ENCODE measurements around the gene HSD3B7.
"Not testable (repeated sequence)": the region's sequence is repeated elsewhere in the genome, so short reads cannot be mapped to it uniquely, and the experiment has no call there.

The HSD3B7 gene

GRCh38 chr16:30984669-30985400, at the start of gene HSD3B7:
HSD3B7 (plus strand) TSS chr16:30985207; CDS start chr16:30985659, 452 bp downstream.
- DNase-seq: peak; percentile 73

GRCh38 chr16:30937692-30938091, 47.3 kb upstream of the HSD3B7 start:
- DNase-seq: no peak

DNA sequence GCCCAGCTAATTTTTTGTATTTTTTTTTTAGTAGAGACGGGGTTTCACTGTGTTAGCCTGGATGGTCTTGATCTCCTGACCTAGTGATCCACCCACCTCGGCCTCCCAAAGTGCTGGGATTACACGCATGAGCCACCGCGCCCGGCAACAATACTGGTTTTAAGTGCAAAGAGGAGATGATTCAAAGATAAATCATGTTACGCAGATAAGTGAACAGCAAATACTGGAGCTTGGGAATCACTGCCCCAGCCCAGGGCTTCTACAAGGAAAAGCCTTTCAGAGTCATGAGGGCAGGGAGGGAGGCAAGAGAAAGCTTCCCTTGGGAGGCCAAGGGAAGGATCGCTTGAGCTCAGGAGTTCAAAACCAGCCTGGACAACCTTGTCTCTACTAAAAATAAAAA, 45.4 kb upstream of the HSD3B7 start:
- DNase-seq: not testable (repeated sequence)

DNA sequence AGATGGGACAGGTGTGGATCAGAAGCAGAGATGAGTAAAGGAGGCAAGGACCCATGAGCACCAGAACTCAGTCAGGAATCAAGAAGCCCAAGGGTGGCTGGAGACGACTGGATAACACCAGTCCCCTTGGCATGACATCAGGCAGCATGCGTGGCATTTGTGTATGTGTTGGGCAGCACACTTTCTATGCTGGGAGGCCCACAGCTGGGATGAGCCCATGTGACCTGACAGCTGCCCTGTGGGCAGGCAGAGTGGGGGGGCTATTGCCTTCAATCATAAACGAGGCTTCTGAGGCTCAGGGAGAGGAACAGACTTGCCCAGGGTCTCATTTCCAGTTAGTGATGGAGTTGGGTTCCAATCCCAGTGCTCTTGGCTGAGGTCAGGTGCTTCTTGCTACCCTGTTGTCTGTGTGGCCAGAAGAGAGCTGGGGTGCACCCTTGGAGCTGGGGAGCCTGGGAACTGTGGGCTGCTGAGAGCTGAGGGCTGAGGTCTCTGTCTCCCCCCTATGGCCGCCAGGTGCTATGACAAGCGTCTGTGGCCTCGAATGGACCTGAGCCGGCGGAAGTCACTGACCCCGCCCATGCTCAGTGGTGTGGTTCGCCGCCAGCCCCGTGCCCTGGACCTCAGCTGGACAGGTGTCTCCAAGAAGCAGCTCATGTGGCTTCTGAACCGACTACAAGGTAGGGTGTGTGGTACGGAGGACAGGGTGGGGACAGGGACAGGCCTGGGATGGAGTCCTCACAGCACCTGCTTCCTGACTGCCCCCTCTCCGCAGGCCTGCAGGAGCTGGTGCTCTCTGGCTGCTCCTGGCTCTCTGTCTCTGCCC, 43.2 kb upstream of the HSD3B7 start:
- peak; percentile 40 for DNase-seq

DNA sequence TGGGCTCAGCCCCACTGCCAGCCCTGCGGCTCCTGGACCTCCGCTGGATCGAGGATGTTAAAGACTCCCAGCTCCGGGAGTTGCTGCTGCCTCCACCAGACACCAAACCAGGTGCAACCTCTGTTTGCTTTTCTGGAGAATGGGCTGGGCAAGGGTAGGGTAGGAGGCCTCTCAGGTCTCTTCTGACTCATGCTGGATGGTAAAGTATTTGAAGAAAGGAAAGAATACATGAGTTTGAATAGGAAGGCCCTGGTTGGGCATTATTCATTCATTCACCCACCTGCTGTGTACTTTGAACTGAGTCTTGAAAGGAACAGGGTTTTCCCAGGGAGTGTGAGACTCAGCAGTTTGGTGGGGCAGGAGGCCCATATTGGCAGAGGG, 42.6 kb upstream of the HSD3B7 start:
- DNase-seq: no peak

DNA sequence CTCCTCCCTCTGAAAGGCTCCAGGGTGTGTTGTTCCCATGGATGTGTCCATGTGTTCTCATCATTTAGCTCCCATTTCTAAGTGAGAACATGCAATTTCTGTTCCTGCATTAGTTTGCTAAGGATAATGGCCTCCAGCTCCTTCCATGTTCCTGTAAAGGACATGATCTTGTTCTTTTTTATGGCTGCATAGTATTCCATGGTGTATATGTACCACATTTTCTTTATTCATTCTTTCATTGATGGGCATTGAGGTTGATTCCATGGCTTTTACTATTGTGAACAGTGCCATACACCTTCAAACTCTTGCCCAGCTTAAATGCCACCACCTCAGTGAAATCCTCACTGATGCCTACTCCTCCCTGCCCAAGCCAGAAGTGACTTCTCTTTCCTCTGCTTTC, 40.7 kb upstream of the HSD3B7 start:
- no peak for DNase-seq

GRCh38 chr16:30946671-30947540, 38.1 kb upstream of the HSD3B7 start:
- DNase-seq: no peak

- DNase-seq: no peak
These were observed 37.5 kb upstream of the HSD3B7 start for GRCh38 chr16:30947541-30947858.

GRCh38 chr16:30947859-30948666, 36.9 kb upstream of the HSD3B7 start:
- peak; percentile 93 for DNase-seq

GRCh38 chr16:30948667-30949649, 36.0 kb upstream of the HSD3B7 start, which contains the start of gene ORAI3:
ORAI3 (plus strand) TSS chr16:30949068; CDS start chr16:30949290, 222 bp downstream.
- DNase-seq: peak; percentile 63

- no peak for DNase-seq
These were observed 35.1 kb upstream of the HSD3B7 start for GRCh38 chr16:30949650-30950515.

- no peak for DNase-seq
These were observed 34.4 kb upstream of the HSD3B7 start for GRCh38 chr16:30950516-30951065.

DNA sequence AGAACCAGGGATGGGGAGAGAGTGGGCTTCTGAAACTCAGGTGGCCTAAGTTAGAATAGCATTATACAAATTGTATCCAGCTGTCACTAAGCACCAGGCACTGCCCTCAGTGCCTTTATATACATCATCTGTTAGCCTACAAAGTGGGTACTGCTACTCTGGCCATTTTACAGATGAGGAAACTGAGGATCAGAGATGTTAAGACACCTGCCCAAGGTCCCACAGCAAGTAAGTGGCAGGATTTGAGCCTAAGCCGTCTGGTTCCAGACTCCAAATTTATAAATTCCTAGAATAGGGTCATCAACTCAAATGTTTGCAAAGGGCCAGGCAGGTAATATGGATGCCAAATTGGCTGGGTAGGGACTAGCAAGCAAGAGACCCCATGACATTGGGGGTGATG, 33.8 kb upstream of the HSD3B7 start:
- no peak for DNase-seq

DNA sequence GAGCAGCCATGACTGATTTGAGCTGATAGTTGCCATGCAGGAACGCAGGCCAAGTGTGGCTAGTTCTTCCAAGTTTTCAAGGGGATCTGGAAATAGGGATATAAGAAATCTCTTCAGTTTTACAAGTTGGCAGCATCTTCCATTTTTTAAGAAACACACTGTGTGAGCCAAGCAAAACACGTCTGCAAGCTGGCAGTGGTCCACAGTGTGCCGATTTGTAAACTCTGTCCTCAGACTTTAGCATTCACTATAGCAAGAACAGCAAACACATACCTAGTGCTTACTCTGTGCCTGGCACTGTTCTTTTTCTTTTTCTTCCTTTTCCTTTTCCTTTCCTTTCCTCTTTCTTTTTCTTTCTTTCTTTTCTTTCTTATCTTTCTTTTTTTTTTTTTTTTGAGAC, 33.3 kb upstream of the HSD3B7 start:
- no peak for DNase-seq

GRCh38 chr16:30953111-30953510, 31.9 kb upstream of the HSD3B7 start:
- no peak for DNase-seq

GRCh38 chr16:30953511-30954124, 31.4 kb upstream of the HSD3B7 start:
- peak; percentile 58 for DNase-seq

DNA sequence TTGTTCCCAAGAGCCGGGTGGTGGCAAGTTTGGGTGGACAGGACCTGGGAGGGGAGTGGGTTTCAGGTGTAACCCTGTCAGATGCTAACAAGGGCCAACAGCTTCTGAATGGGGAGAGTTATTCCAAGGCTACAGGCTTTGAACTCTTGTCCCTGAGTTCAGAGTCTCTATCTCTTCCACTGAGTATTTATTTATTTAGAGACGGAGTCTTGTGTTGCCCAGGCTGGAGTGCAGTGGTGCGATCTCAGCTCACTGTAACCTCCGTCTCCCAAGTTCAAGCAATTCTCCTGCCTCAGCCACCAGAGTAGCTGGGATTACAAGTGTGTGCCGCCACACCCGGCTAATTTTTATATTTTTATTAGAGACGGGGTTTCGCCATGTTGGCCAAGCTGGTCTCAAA, 30.0 kb upstream of the HSD3B7 start:
- no peak for DNase-seq

DNA sequence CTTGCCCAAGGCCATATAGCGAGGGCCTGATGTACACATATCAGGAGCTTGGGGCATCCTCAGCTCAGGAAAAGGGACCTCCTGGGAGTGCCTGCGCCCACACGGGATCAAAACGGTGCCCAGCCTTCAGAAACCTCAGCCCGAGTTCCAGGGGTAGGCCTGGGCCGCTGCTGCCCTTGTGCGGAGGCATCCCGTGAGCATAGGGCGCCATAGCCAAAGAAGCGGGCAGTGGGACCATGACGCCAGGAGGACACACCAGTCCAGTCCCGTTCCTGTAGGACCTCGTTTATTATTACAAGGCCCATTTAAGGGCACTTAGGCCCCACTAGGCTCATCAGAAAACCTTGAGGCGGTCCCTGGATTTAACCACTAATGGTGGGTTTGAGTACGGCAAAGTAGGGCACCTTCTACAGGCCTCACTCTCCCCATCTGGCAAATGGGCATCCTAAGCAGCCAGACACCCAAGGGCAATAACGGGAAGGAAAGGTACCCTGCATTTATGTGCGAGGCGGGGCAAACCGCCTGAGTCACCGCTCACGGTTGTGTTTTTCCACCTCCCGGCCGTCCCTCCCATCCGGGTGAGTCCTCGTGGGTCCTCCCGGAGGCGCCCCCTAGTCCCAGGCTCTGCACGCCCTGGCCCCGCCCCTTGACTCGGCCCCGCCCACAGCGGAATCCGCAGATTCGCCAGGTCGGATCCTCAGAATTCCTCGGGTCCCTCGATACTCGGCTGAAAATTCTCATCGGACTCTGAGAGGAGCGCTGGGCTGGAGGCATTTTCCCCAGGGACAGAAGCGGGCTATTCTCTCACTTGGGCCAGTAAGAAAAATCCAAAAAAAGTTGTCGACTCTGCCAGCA, 28.2 kb upstream of the HSD3B7 start:
- peak; percentile 84 for DNase-seq
